NCI-H526 (cell line): ENCODE data around the gene L1TD1.

Experiments
- DNase-seq, 2 experiments: peaks; one replicate each; lab custom pipeline; 2025; lab: John Stamatoyannopoulos, UW

L1TD1 gene

GRCh38 chr1:62207187-62207586 lies 12.5 kb downstream of the L1TD1 start:
- DNase-seq: no peak

GRCh38 chr1:62208087-62208486 lies 13.4 kb downstream of the L1TD1 start:
- no peak for DNase-seq

GRCh38 chr1:62208970-62209369 lies 14.3 kb downstream of the L1TD1 start:
- DNase-seq: no peak

- DNase-seq: no peak
Observed at GRCh38 chr1:62209931-62210595, 15.4 kb downstream of the L1TD1 start.

- DNase-seq: no peak
Observed at GRCh38 chr1:62210960-62211359, 16.3 kb downstream of the L1TD1 start.

- DNase-seq: no peak
Observed at GRCh38 chr1:62212411-62212810, 17.8 kb downstream of the L1TD1 start.

GRCh38 chr1:62213075-62213914 lies 18.6 kb downstream of the L1TD1 start:
- no peak for DNase-seq

- DNase-seq: no peak
Observed at GRCh38 chr1:62218604-62219003, 24.0 kb downstream of the L1TD1 start.

- DNase-seq: peak in 1 of 2 experiments; percentile 29
Observed at GRCh38 chr1:62220456-62220855, 25.8 kb downstream of the L1TD1 start.

- DNase-seq: no peak
Observed at GRCh38 chr1:62221171-62221570, 26.5 kb downstream of the L1TD1 start.

- no peak for DNase-seq
Observed at GRCh38 chr1:62222321-62222720, 27.7 kb downstream of the L1TD1 start.

GRCh38 chr1:62224182-62224581 lies 29.5 kb downstream of the L1TD1 start:
- no peak for DNase-seq

- no peak for DNase-seq
Observed at GRCh38 chr1:62227496-62227895, 32.8 kb downstream of the L1TD1 start.

GRCh38 chr1:62228136-62228882 lies 33.7 kb downstream of the L1TD1 start:
- DNase-seq: no peak

GRCh38 chr1:62228883-62229187 lies 34.2 kb downstream of the L1TD1 start:
- DNase-seq: no peak

GRCh38 chr1:62229468-62229867 lies 34.8 kb downstream of the L1TD1 start:
- DNase-seq: no peak

GRCh38 chr1:62229932-62230331 lies 35.3 kb downstream of the L1TD1 start:
- DNase-seq: no peak

- DNase-seq: no peak
Observed at GRCh38 chr1:62230718-62231117, 36.1 kb downstream of the L1TD1 start.

- no peak for DNase-seq
Observed at GRCh38 chr1:62232871-62233278, 38.2 kb downstream of the L1TD1 start.

GRCh38 chr1:62233926-62234450 lies 39.3 kb downstream of the L1TD1 start:
- no peak for DNase-seq

- DNase-seq: no peak
Observed at GRCh38 chr1:62234688-62235087, 40.0 kb downstream of the L1TD1 start.

GRCh38 chr1:62235576-62235975 lies 40.9 kb downstream of the L1TD1 start:
- DNase-seq: no peak

- DNase-seq: no peak
Observed at GRCh38 chr1:62237361-62237760, 42.7 kb downstream of the L1TD1 start.
